NCI-H2107 treated with DMSO at 0.1 percent for 48 hours (cell line): ENCODE results near the gene CAMKK2.
"Not testable (repeated sequence)": the region's sequence is repeated elsewhere in the genome, so short reads cannot be mapped to it uniquely, and the experiment has no call there.

Source experiments
- DNase-seq: peaks from one replicate; lab custom pipeline; 2025; ENCODE audit not compliant: unreplicated experiment; lab: John Stamatoyannopoulos, UW

Gene CAMKK2

GRCh38 chr12:121202407-121203355 lies 93.8 kb downstream of the CAMKK2 start:
- no peak for DNase-seq

- not testable (repeated sequence) for DNase-seq
These were observed 95.4 kb downstream of the CAMKK2 start for GRCh38 chr12:121201140-121201539.

- no peak for DNase-seq
These were observed 97.6 kb downstream of the CAMKK2 start for GRCh38 chr12:121198949-121199348.

GRCh38 chr12:121196902-121197301 lies 99.6 kb downstream of the CAMKK2 start:
- no peak for DNase-seq

- no peak for DNase-seq
These were observed 105.4 kb downstream of the CAMKK2 start for GRCh38 chr12:121191151-121191550.

GRCh38 chr12:121190523-121191031 lies 105.9 kb downstream of the CAMKK2 start:
- no peak for DNase-seq

- DNase-seq: no peak
These were observed 106.8 kb downstream of the CAMKK2 start for GRCh38 chr12:121189619-121190155.

- no peak for DNase-seq
These were observed 107.4 kb downstream of the CAMKK2 start for GRCh38 chr12:121189131-121189530.

- no peak for DNase-seq
These were observed 108.3 kb downstream of the CAMKK2 start for GRCh38 chr12:121188227-121188626.
